ENCODE data around the gene TEKT1. TPM values are rescaled to one million over a fixed set of nuclear protein-coding genes. Genes with fewer than 3 reads are reported as not detected.

TEKT1 gene
- total RNA-seq, 2 experiments from 2014 or later, result not detected

GRCh38 chr17:6793748-6794493 is 37.6 kb downstream of the TEKT1 start:
- intact Hi-C loops (cut with micrococcal nuclease; ENCODE audit: unreplicated experiment), result no loop called here
- H3K4me3 ChIP-seq (ENCODE audit: low read depth, low read length, poor library complexity, severe bottlenecking), result no peak overlapping the region
- H3K4me2 ChIP-seq (ENCODE audit: low read length), result no peak overlapping the region
- ChIA-PET CTCF (ENCODE audit: unreplicated experiment) (no interaction called here), POLR2A (no interaction called here)
- H3K79me2 ChIP-seq (ENCODE audit: insufficient read depth, low read depth, low read length), result no peaks in the 10 kb centered on the region
- H3K4me1 ChIP-seq (ENCODE audit: insufficient read depth, low read length, poor library complexity, severe bottlenecking), result no peaks in the 10 kb centered on the region
- no peak overlapping the region for H3K27ac ChIP-seq (ENCODE audit: low read depth, low read length, poor library complexity, severe bottlenecking)
- H4K20me1 ChIP-seq (ENCODE audit: insufficient read depth, low read length), result no peaks in the 10 kb centered on the region
- no peaks in the 10 kb centered on the region for H3K9me3 ChIP-seq (ENCODE audit: low read length)
- no peak for DNase-seq (ENCODE audit: low spot score)
- TF ChIP-seq CTCF (conservative IDR thresholded peaks at IDR 0.05; ENCODE audit: low read length), result no peak
- no peak for TF ChIP-seq EZH2phosphoT487 (IDR thresholded peaks at IDR 0.05; ENCODE audit: borderline replicate concordance, low read depth, low read length)
- no TSS peak for BruUV-seq (replicated peaks)
- H2AFZ ChIP-seq (ENCODE audit: low read length), result no peak overlapping the region
- no peaks in the 10 kb centered on the region for H3K9me2 ChIP-seq (ENCODE audit: insufficient read depth, low read length)
- H3K36me3 ChIP-seq (ENCODE audit: insufficient read depth, low read length), result no peaks in the 10 kb centered on the region

- CTCF ChIA-PET (ENCODE audit: unreplicated experiment), result no interaction called here
- H3K4me2 ChIP-seq (ENCODE audit: low read length), result no peak overlapping the region
- BruUV-seq (replicated peaks), result no TSS peak
- no peak overlapping the region for H3K27ac ChIP-seq (ENCODE audit: low read depth, low read length, poor library complexity, severe bottlenecking)
- H4K20me1 ChIP-seq (ENCODE audit: insufficient read depth, low read length), result no peaks in the 10 kb centered on the region
- intact Hi-C loops (cut with micrococcal nuclease; ENCODE audit: unreplicated experiment), result no loop called here
- no peaks in the 10 kb centered on the region for H3K9me2 ChIP-seq (ENCODE audit: insufficient read depth, low read length)
- no peak for DNase-seq (ENCODE audit: low spot score)
- H3K4me3 ChIP-seq (ENCODE audit: low read depth, low read length, poor library complexity, severe bottlenecking), result no peak overlapping the region
- no peaks in the 10 kb centered on the region for H3K4me1 ChIP-seq (ENCODE audit: insufficient read depth, low read length, poor library complexity, severe bottlenecking)
- no peak overlapping the region for H2AFZ ChIP-seq (ENCODE audit: low read length)
- POLR2A ChIA-PET, result no interaction called here
- no peaks in the 10 kb centered on the region for H3K9me3 ChIP-seq (ENCODE audit: low read length)
- no peaks in the 10 kb centered on the region for H3K36me3 ChIP-seq (ENCODE audit: insufficient read depth, low read length)
- H3K79me2 ChIP-seq (ENCODE audit: insufficient read depth, low read depth, low read length), result no peaks in the 10 kb centered on the region
- TF ChIP-seq CTCF (conservative IDR thresholded peaks at IDR 0.05; ENCODE audit: low read length), result no peak
- no peak for TF ChIP-seq EZH2phosphoT487 (IDR thresholded peaks at IDR 0.05; ENCODE audit: borderline replicate concordance, low read depth, low read length)
Measured at GRCh38 chr17:6789146-6789545, 42.4 kb downstream of the TEKT1 start.

- BruUV-seq (replicated peaks), result no TSS peak
- ChIA-PET POLR2A (no interaction called here), CTCF (ENCODE audit: unreplicated experiment) (no interaction called here)
- TF ChIP-seq EZH2phosphoT487 (IDR thresholded peaks at IDR 0.05; ENCODE audit: borderline replicate concordance, low read depth, low read length) (no peak), CTCF (conservative IDR thresholded peaks at IDR 0.05; ENCODE audit: low read length) (no peak)
- H3K4me2 ChIP-seq (ENCODE audit: low read length), result no peak overlapping the region
- no peak overlapping the region for H3K4me3 ChIP-seq (ENCODE audit: low read depth, low read length, poor library complexity, severe bottlenecking)
- H3K9me3 ChIP-seq (ENCODE audit: low read length), result no peaks in the 10 kb centered on the region
- no peaks in the 10 kb centered on the region for H3K4me1 ChIP-seq (ENCODE audit: insufficient read depth, low read length, poor library complexity, severe bottlenecking)
- H3K36me3 ChIP-seq (ENCODE audit: insufficient read depth, low read length), result no peaks in the 10 kb centered on the region
- no peak for DNase-seq (ENCODE audit: low spot score)
- H3K79me2 ChIP-seq (ENCODE audit: insufficient read depth, low read depth, low read length), result no peaks in the 10 kb centered on the region
- no peak overlapping the region for H3K27ac ChIP-seq (ENCODE audit: low read depth, low read length, poor library complexity, severe bottlenecking)
- no peak overlapping the region for H2AFZ ChIP-seq (ENCODE audit: low read length)
- H4K20me1 ChIP-seq (ENCODE audit: insufficient read depth, low read length), result no peaks in the 10 kb centered on the region
- no peaks in the 10 kb centered on the region for H3K9me2 ChIP-seq (ENCODE audit: insufficient read depth, low read length)
- intact Hi-C loops (cut with micrococcal nuclease; ENCODE audit: unreplicated experiment), result no loop called here
Measured at GRCh38 chr17:6787081-6787693, 44.3 kb downstream of the TEKT1 start.

All from OCI-LY7 (cell line).